OCI-LY3 (cell line): ENCODE measurements around the gene PCSK1.

Source experiments
- H2AFZ ChIP-seq: fragments of 200-600, 300-600 bp; shearing (Covaris generic); 2 replicates; pipeline ENCODE4 v1.6.0; 2014; ENCODE audit warnings: antibody characterized with exemption, low read depth, low read length
- H3K27ac ChIP-seq: fragments of 200-600, 300-600 bp; sonication (generic); 2 replicates; pipeline ENCODE4 v1.5.1; 2014; ENCODE audit warnings: mild to moderate bottlenecking, low read length, moderate library complexity, mixed read lengths
- H3K27me3 ChIP-seq: fragments of 200-600, 300-600 bp; sonication (generic); 2 replicates; pipeline ENCODE4 v1.6.1; 2014; ENCODE audit warnings: low read depth, low read length, mixed read lengths
- H3K36me3 ChIP-seq: fragments of 200-600, 300-600 bp; sonication (generic); replicated peaks from 2 replicates; pipeline ENCODE3; 2014; ENCODE audit warnings: low read depth, low read length, mixed read lengths
- H3K4me1 ChIP-seq: fragments of 300-600, 200-600 bp; sonication (generic); 2 replicates; pipeline ENCODE4 v1.6.1; 2014; ENCODE audit warnings: low read length, mixed read lengths
- H3K4me2 ChIP-seq: fragments of 200-600, 300-600 bp; sonication (generic); 2 replicates; pipeline ENCODE4 v1.6.1; 2014; ENCODE audit warnings: low read length, mixed read lengths
- H3K4me3 ChIP-seq: fragments of 300-600, 200-600 bp; sonication (generic); 2 replicates; pipeline ENCODE4 v1.5.1; 2014; ENCODE audit warnings: antibody characterized with exemption, mild to moderate bottlenecking, low read length, moderate library complexity
- H3K79me2 ChIP-seq: fragments of 300-600, 200-600 bp; shearing (Covaris generic); 2 replicates; pipeline ENCODE4 v1.6.1; 2014; ENCODE audit warnings: mild to moderate bottlenecking, low read length, mixed read lengths
- H3K9ac ChIP-seq: fragments of 300-600, 200-600 bp; shearing (Covaris generic); 2 replicates; pipeline ENCODE4 v1.6.0; 2014; ENCODE audit warnings: mild to moderate bottlenecking, low read length, moderate library complexity
- H3K9me3 ChIP-seq: fragments of 200-600, 300-600 bp; shearing (Covaris generic); 2 replicates; pipeline ENCODE4 v1.6.1; 2014; ENCODE audit warnings: low read length, mixed read lengths; ENCODE audit not compliant: insufficient read depth
- H4K20me1 ChIP-seq: fragments of 200-600, 300-600 bp; sonication (generic); 2 replicates; pipeline ENCODE4 v1.6.1; 2016; ENCODE audit warnings: low read length, mixed read lengths; ENCODE audit not compliant: insufficient read depth
- CTCF ChIP-seq: fragments of 200-600, 300-600 bp; sonication (generic); IDR thresholded peaks from 2 replicates; pipeline ENCODE4 v1.5.1; 2014; ENCODE audit warnings: antibody characterized with exemption, low read length, low read depth
- EZH2phosphoT487 ChIP-seq: fragments of 200-600 bp; shearing (Covaris generic); IDR thresholded peaks from 2 replicates; pipeline ENCODE4 v1.6.1; 2018; ENCODE audit warnings: antibody characterized with exemption, mixed run types, low read depth

The PCSK1 gene

GRCh38 chr5:96476654-96477053, 43.6 kb upstream of the PCSK1 start:
- no peak overlapping the region for H2AFZ ChIP-seq
- no peaks in the 10 kb centered on the region for H3K79me2 ChIP-seq
- no peak for TF ChIP-seq CTCF
- no peak for TF ChIP-seq EZH2phosphoT487
- H3K9me3 ChIP-seq = no peaks in the 10 kb centered on the region
- H3K36me3 ChIP-seq = no peaks in the 10 kb centered on the region
- H3K4me2 ChIP-seq = no peak overlapping the region
- no peaks in the 10 kb centered on the region for H4K20me1 ChIP-seq
- H3K4me3 ChIP-seq = no peak overlapping the region
- H3K4me1 ChIP-seq = peaks cover 7% of the 10 kb centered on the region
- H3K27ac ChIP-seq = no peak overlapping the region
- no peak overlapping the region for H3K9ac ChIP-seq
- no peaks in the 10 kb centered on the region for H3K27me3 ChIP-seq

DNA sequence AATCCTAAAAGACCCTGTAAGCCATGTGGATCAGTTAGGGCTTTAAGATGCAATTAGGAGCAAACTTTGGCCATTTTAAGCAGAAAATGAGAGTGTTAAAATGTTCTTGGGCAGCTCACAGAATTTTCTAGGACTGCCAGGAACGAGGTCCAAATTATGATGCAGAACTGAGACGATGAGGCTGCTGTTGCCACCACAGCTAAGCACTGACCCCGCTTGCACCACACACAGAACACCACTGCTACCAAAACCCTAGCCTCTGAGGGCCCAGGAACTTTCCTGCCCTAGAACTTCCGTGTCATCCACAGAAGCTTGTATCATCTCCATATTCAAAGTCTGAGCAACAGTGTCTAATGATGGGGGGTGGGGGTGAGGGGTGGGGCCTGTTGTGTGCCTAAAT, 41.0 kb upstream of the PCSK1 start:
- H3K4me2 ChIP-seq = no peak overlapping the region

GRCh38 chr5:96473155-96473554, 40.1 kb upstream of the PCSK1 start:
- no peak overlapping the region for H3K4me3 ChIP-seq
- no peak overlapping the region for H3K9ac ChIP-seq
- H3K9me3 ChIP-seq = no peaks in the 10 kb centered on the region
- H3K4me1 ChIP-seq = peaks cover 7% of the 10 kb centered on the region
- TF ChIP-seq EZH2phosphoT487 (no peak), CTCF (no peak)
- no peak overlapping the region for H3K4me2 ChIP-seq
- no peak overlapping the region for H2AFZ ChIP-seq
- H3K36me3 ChIP-seq = no peaks in the 10 kb centered on the region
- no peaks in the 10 kb centered on the region for H4K20me1 ChIP-seq
- no peaks in the 10 kb centered on the region for H3K27me3 ChIP-seq
- H3K27ac ChIP-seq = no peak overlapping the region
- H3K79me2 ChIP-seq = no peaks in the 10 kb centered on the region

More for the DNA sequence above, 41.0 kb upstream of the PCSK1 start:
- TF ChIP-seq EZH2phosphoT487 = no peak
- no peak for TF ChIP-seq CTCF
- H3K4me1 ChIP-seq = peaks cover 7% of the 10 kb centered on the region
- no peak overlapping the region for H3K27ac ChIP-seq
- H3K9me3 ChIP-seq = no peaks in the 10 kb centered on the region
- H3K36me3 ChIP-seq = no peaks in the 10 kb centered on the region
- no peaks in the 10 kb centered on the region for H3K79me2 ChIP-seq
- H3K4me3 ChIP-seq = no peak overlapping the region
- no peak overlapping the region for H2AFZ ChIP-seq
- no peaks in the 10 kb centered on the region for H3K27me3 ChIP-seq
- H4K20me1 ChIP-seq = no peaks in the 10 kb centered on the region
- H3K9ac ChIP-seq = no peak overlapping the region

GRCh38 chr5:96470785-96471184, 37.7 kb upstream of the PCSK1 start:
- H3K9me3 ChIP-seq = no peaks in the 10 kb centered on the region
- TF ChIP-seq EZH2phosphoT487 (no peak), CTCF (no peak)
- H3K27ac ChIP-seq = no peak overlapping the region
- H3K4me1 ChIP-seq = peaks cover 7% of the 10 kb centered on the region
- no peak overlapping the region for H3K9ac ChIP-seq
- no peaks in the 10 kb centered on the region for H3K79me2 ChIP-seq
- H3K36me3 ChIP-seq = no peaks in the 10 kb centered on the region
- H4K20me1 ChIP-seq = no peaks in the 10 kb centered on the region
- no peak overlapping the region for H3K4me3 ChIP-seq
- no peak overlapping the region for H3K4me2 ChIP-seq
- H2AFZ ChIP-seq = no peak overlapping the region
- no peaks in the 10 kb centered on the region for H3K27me3 ChIP-seq
